Esophagus (tissue), 2 donors: ENCODE results near the gene PAGE3. TPM values are rescaled to one million over a fixed set of nuclear protein-coding genes. Genes with fewer than 3 reads are reported as not detected.

ENCODE experiments used
- H3K27ac ChIP-seq, 2 donors: one replicate each; pipeline ENCODE4 v1.5.1; 2013; ENCODE audit warnings: low read depth in 2 of 2, mild to moderate bottlenecking in 2 of 2, inconsistent platforms in 1 of 2, low read length in 1 of 2, moderate library complexity in 1 of 2
- H3K27me3 ChIP-seq, 2 donors: one replicate each; pipeline ENCODE4 v1.6.1; 2013; ENCODE audit warnings: low read length in 2 of 2, control low read depth in 1 of 2, mild to moderate bottlenecking in 1 of 2; ENCODE audit not compliant: insufficient read depth in 2 of 2, control insufficient read depth in 1 of 2
- H3K36me3 ChIP-seq, 2 donors: one replicate each; pipeline ENCODE4 v1.6.1; 2013; ENCODE audit warnings: low read length in 1 of 2; ENCODE audit not compliant: control insufficient read depth in 2 of 2, insufficient read depth in 2 of 2
- H3K4me1 ChIP-seq, 2 donors: one replicate each; pipeline ENCODE4 v1.6.1; 2013; ENCODE audit warnings: low read length in 1 of 2; ENCODE audit not compliant: control insufficient read depth in 2 of 2, insufficient read depth in 2 of 2
- H3K4me3 ChIP-seq, 2 donors: one replicate each; pipeline ENCODE4 v1.5.1; 2013; ENCODE audit warnings: low read length in 2 of 2, mild to moderate bottlenecking in 2 of 2, low read depth in 1 of 2, moderate library complexity in 1 of 2
- H3K9me3 ChIP-seq, 2 donors: one replicate each; pipeline ENCODE4 v1.6.1; 2013; ENCODE audit warnings: mild to moderate bottlenecking in 2 of 2, low read depth in 1 of 2, low read length in 1 of 2, moderate library complexity in 1 of 2; ENCODE audit not compliant: control insufficient read depth in 2 of 2, insufficient read depth in 1 of 2
- WGBS, 2 donors: extraction: QIAGEN DNeasy Blood & Tissue Kit; methylation state at CpG; one replicate each; pipeline ENCODE4 v1.1.7; 2013; 5-methylcytosine and 5-hydroxymethylcytosine counted together
- polyA plus RNA-seq, 2 donors: library from polyadenylated mRNA; stranded (reverse); fragments of 200-250 nt; gene quantifications; one replicate each; pipeline ENCODE4 v1.2.3, GENCODE V29; 2013
- donor health status: healthy with polysubstance abuse.
- donor health status: Bipolar disorder and iron deficiency.

Gene PAGE3
- polyA plus RNA-seq, 2 donors, result not detected

- H3K9me3 ChIP-seq, result no peaks in the 10 kb centered on the region
These were observed 53.6 kb downstream of the PAGE3 start for GRCh38 chrX:55210931-55211677.

More at GRCh38 chrX:55210931-55211677, 53.6 kb downstream of the PAGE3 start:
- Histone ChIP-seq H3K4me1 (no peaks in the 10 kb centered on the region), H3K27me3 (peaks cover 0 to 3% of the 10 kb centered on the region in 2 donors), H3K4me3 (no peak overlapping the region), H3K36me3 (no peaks in the 10 kb centered on the region), H3K27ac (no peak overlapping the region)
- 71 to 83% methylated on average over 13 of the region's 13 CpGs for WGBS, 2 donors

Other genes starting within 250 kb of the PAGE3 start
- not detected for gene ALAS2, start 233.9 kb downstream of the PAGE3 start, polyA plus RNA-seq
- under 1 TPM in 1 of 2 donors, not detected in 1; 0.49 TPM for gene PAGE2B, start 189.9 kb downstream of the PAGE3 start, polyA plus RNA-seq
- not detected for gene PAGE2, start 175.9 kb downstream of the PAGE3 start, polyA plus RNA-seq
- not detected for gene PAGE5, start 44.6 kb downstream of the PAGE3 start, polyA plus RNA-seq
- gene MAGEH1, start 187.2 kb upstream of the PAGE3 start, polyA plus RNA-seq, result 1 to 10 TPM; 3.7 to 5.6 TPM
- under 1 TPM; 0.24 TPM for gene USP51, start 224.9 kb upstream of the PAGE3 start, polyA plus RNA-seq